Astrocyte of the hippocampus (primary cell): ENCODE data around the gene LEMD1.
"Not testable (repeated sequence)": the region's sequence is repeated elsewhere in the genome, so short reads cannot be mapped to it uniquely, and the experiment has no call there.

ENCODE experiments used
- DNase-seq: peaks from one replicate; pipeline ENCODE4 v3.0.0; 2011; ENCODE audit warnings: low read depth, low spot score

LEMD1 gene

DNA sequence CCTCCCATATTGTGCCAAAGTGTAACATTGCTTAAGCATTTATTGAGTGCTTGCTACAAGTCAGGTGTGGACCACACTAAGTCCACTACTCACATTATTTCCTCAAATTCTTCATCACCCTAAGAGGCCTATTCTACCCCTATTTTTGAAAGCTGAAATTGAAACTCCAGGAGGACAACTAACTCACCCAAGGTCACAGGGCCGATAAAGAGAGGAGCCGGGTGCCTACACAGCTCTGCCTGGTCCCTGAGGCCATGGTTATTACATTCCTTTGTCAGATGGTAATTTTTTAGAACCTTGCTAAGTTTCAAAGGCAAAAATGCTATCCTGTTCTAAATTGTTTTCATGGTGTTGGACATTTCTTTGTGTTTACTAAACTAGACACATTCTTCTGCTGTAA is 41.0 kb downstream of the LEMD1 start:
- DNase-seq: no peak

- DNase-seq: no peak
These were observed 42.8 kb downstream of the LEMD1 start for GRCh38 chr1:205379056-205379455.

GRCh38 chr1:205377355-205377754 is 44.5 kb downstream of the LEMD1 start:
- DNase-seq: no peak

GRCh38 chr1:205376739-205377138 is 45.1 kb downstream of the LEMD1 start:
- DNase-seq: no peak

DNA sequence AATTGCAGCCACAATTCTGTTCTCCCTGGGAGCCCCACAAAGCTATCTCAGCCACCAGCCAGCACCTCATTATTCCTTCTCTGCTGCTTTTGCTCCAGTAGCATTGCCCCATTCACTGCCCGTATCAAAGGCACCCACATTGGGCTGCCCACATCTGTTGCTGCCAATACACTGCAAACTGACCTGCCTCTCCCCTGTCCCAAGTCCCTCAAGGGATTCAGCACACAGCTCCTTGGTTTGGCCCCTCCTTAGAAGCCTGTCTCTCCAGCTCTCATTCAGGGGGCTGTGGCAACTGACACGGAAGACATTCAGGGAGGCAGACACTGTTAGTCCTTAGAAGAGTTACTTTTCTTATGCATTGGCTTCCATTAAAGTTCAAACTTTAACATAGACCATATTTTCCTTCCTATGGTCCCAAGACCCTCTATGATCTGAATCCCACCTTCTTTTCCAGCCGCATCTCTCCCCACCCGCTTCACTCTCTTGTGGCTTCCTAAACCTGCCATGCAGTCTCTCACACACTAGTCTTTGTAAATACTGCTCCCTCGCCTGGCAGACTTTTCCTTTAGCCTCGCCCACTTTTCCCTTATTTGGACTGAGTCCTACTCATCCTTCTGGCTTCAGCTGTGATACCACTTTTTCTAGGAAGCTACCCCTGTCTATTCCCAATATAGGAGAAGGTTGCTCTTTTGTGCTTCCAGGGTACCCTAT is 45.9 kb downstream of the LEMD1 start:
- DNase-seq: peak; percentile 56

- peak; percentile 80 for DNase-seq
These were observed 47.4 kb downstream of the LEMD1 start for GRCh38 chr1:205374210-205375078.

- no peak for DNase-seq
These were observed 48.1 kb downstream of the LEMD1 start for GRCh38 chr1:205373798-205374175.

DNA sequence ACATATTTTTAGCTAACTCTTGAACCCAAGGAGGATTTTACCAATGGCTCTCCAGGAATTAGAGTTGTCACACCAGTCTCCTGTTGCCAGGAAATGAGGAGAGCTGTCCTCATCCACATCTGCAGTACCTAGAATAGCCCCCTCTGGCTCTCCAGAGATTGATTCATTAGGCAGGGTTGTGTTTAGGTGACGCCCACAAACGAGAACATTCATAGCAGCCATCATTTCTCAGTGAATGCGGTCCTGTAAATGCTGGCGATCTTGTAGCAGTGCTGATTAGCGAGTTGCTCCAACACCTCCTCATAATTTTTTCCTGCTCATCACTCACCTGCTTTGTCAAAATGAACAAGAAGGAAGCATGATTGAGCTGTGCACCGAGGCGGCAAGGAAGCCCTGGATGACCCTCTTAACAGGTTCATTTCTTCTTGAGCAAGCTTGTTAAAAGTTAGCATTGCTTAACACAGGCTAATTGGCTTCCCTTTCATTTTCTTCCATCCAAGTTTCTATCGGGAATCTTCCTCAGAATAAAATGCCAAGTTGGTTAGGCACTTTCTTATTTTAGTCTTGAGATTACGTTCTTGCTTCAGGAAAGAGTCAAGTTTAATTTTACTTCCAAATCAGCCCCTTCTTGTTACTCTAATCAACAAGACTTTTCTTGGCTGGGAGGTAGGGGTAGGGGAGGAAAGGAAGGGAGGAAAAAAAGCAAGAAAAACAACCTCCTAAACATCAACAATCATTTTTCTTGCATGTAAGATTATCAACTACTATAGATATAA is 48.6 kb downstream of the LEMD1 start:
- no peak for DNase-seq

- peak; percentile 79 for DNase-seq
These were observed 49.8 kb downstream of the LEMD1 start for GRCh38 chr1:205371871-205372660.

- DNase-seq: no peak
These were observed 51.1 kb downstream of the LEMD1 start for GRCh38 chr1:205370780-205371179.

- peak; percentile 76 for DNase-seq
These were observed 52.1 kb downstream of the LEMD1 start for GRCh38 chr1:205369701-205370123.

DNA sequence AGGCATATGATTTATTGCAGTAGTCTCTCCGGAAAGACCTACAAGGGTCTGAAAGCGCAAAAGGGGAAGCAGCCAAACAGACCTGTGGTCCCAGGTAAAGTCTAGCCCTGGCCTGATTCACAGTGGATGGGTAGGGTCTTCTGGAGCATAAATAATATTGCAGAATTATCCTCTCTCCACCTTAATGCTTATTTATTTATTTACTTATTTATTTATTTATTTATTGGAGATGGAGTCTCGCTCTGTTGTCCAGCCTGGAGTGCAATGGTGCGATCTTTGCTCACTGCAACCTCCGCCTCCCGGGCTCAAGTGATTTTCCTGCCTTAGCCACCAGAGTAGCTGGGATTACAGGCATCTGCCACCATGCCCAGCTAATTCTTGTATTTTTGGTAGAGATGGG is 53.4 kb downstream of the LEMD1 start:
- no peak for DNase-seq

DNA sequence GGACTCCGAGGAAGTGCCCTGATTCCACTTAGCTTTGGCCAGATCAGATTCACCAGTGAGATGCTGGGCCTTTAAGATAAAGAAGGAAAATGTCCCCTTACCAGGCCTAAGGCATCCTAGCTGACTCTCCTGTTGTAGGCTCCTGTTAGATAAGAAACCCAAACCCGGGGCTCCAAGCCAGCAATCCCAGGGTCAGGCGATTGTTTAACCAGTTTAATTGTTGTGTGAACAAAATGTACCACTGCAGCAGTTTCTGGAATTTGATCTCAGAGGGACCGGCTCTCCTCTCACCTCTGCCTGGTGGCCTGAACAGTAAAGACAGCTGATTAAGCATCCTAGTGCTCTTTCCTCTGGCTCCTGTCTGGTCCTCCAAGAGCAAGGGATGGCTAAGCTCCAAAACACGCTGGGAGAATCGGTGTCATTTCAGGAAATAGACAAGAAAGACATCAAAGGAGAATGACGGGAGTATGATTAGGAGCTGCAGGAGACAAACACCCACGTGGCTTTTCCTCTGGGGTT is 55.9 kb downstream of the LEMD1 start:
- no peak for DNase-seq

DNA sequence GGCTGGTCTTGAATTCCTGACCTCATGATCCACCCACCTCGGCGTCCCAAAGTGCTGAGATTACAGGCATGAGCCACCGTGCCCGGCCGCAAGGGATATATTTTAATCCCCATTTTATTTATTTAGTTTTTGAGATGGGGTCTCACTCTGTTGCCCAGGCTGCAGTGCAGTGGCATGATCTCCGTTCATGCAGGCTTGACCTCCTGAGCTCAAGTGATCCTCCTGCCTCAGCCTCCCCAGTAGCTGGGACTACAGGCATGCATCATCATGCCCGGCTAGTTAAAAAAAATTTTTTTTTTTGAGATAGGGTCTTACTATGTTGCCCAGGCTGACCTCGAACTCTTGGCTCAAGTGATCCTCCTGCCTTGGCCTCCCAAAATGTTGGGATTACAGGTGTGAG is 56.8 kb downstream of the LEMD1 start:
- not testable (repeated sequence) for DNase-seq

- no peak for DNase-seq
These were observed 61.0 kb downstream of the LEMD1 start for GRCh38 chr1:205360891-205361290.

GRCh38 chr1:205359771-205360565 is 61.9 kb downstream of the LEMD1 start:
- no peak for DNase-seq

GRCh38 chr1:205358579-205358978 is 63.3 kb downstream of the LEMD1 start:
- DNase-seq: no peak

- DNase-seq: no peak
These were observed 64.3 kb downstream of the LEMD1 start for GRCh38 chr1:205357567-205357966.

GRCh38 chr1:205356440-205357139 is 65.3 kb downstream of the LEMD1 start, which contains the start of gene KLHDC8A:
Gene KLHDC8A, minus strand, starts transcription at chr1:205356922. Its CDS starts 13,318 bp downstream, at chr1:205343604.
- no peak for DNase-seq

GRCh38 chr1:205355075-205355453 is 66.8 kb downstream of the LEMD1 start:
- DNase-seq: peak; percentile 78
